Osteoblast (primary cell): ENCODE measurements around the gene AUH. TPM values are rescaled to one million over a fixed set of nuclear protein-coding genes. Genes with fewer than 3 reads are reported as not detected.
"Not testable (repeated sequence)": the region's sequence is repeated elsewhere in the genome, so short reads cannot be mapped to it uniquely, and the experiment has no call there.

Source experiments
- DNase-seq: peaks from one replicate; pipeline ENCODE4 v3.0.0; 2011; ENCODE audit warnings: low spot score, mixed read lengths; ENCODE audit not compliant: insufficient read length; ENCODE audit errors: missing footprints
- H2AFZ ChIP-seq: 2 replicates; pipeline ENCODE4 v1.6.0; 2011; ENCODE audit warnings: mild to moderate bottlenecking, low read length
- H3K27ac ChIP-seq: 2 replicates; pipeline ENCODE4 v1.5.1; 2011; ENCODE audit warnings: mild to moderate bottlenecking, low read depth, low read length, moderate library complexity
- H3K27me3 ChIP-seq: 2 replicates; pipeline ENCODE4 v1.6.0; 2012; ENCODE audit warnings: mild to moderate bottlenecking, control low read depth, inconsistent platforms, low read length, moderate library complexity; ENCODE audit not compliant: insufficient read depth
- H3K36me3 ChIP-seq: 2 replicates; pipeline ENCODE4 v1.5.1; 2011; ENCODE audit warnings: mild to moderate bottlenecking, low read length, control low read depth, moderate library complexity; ENCODE audit not compliant: insufficient read depth
- H3K4me1 ChIP-seq: 2 replicates; pipeline ENCODE4 v1.5.1; 2011; ENCODE audit warnings: mild to moderate bottlenecking, low read length, control low read depth, moderate library complexity; ENCODE audit not compliant: insufficient read depth
- H3K4me2 ChIP-seq: 2 replicates; pipeline ENCODE4 v1.6.0; 2011; ENCODE audit warnings: mild to moderate bottlenecking, low read length; ENCODE audit not compliant: insufficient read depth
- H3K4me3 ChIP-seq: fragments of 200-600 bp; sonication (generic); 3 replicates; pipeline ENCODE4 v1.5.1; 2012; ENCODE audit warnings: mild to moderate bottlenecking, low read length, inconsistent platforms; ENCODE audit not compliant: insufficient read depth
- H3K79me2 ChIP-seq: 2 replicates; pipeline ENCODE4 v1.6.0; 2012; ENCODE audit warnings: mild to moderate bottlenecking, low read length, control low read depth, inconsistent platforms; ENCODE audit not compliant: insufficient read depth
- H3K9me3 ChIP-seq: 2 replicates; pipeline ENCODE4 v1.5.1; 2011; ENCODE audit warnings: low read depth, low read length, control low read depth
- H4K20me1 ChIP-seq: 2 replicates; pipeline ENCODE4 v1.6.0; 2012; ENCODE audit warnings: mild to moderate bottlenecking, low read length, control low read depth; ENCODE audit not compliant: insufficient read depth
- total RNA-seq: library from RNA; depleted of rRNA; stranded (reverse); fragments of >200 nt; gene quantifications from 2 replicates; pipeline ENCODE4 v1.2.3, GENCODE V29; 2012
- TF ChIP-seq, protein P1 (sequence below): IDR thresholded peaks from 2 replicates; pipeline ENCODE4 v1.5.1; 2011; ENCODE audit warnings: mild to moderate bottlenecking, low read depth, low read length, moderate library complexity; ENCODE audit errors: extremely low read depth

AUH gene
- total RNA-seq, 1 donor, result 17.0 TPM

GRCh38 chr9:91392435-91392834 is 30.7 kb upstream of the AUH start:
- H4K20me1 ChIP-seq, result no peaks in the 10 kb centered on the region
- H2AFZ ChIP-seq, result no peak overlapping the region
- H3K27me3 ChIP-seq, result no peaks in the 10 kb centered on the region
- TF ChIP-seq, protein P1, sequence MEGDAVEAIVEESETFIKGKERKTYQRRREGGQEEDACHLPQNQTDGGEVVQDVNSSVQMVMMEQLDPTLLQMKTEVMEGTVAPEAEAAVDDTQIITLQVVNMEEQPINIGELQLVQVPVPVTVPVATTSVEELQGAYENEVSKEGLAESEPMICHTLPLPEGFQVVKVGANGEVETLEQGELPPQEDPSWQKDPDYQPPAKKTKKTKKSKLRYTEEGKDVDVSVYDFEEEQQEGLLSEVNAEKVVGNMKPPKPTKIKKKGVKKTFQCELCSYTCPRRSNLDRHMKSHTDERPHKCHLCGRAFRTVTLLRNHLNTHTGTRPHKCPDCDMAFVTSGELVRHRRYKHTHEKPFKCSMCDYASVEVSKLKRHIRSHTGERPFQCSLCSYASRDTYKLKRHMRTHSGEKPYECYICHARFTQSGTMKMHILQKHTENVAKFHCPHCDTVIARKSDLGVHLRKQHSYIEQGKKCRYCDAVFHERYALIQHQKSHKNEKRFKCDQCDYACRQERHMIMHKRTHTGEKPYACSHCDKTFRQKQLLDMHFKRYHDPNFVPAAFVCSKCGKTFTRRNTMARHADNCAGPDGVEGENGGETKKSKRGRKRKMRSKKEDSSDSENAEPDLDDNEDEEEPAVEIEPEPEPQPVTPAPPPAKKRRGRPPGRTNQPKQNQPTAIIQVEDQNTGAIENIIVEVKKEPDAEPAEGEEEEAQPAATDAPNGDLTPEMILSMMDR, result no peak
- H3K4me3 ChIP-seq, result no peak overlapping the region
- peaks cover 29% of the 10 kb centered on the region for H3K4me1 ChIP-seq
- no peak overlapping the region for H3K27ac ChIP-seq
- no peak for DNase-seq
- H3K36me3 ChIP-seq, result no peaks in the 10 kb centered on the region
- H3K4me2 ChIP-seq, result no peak overlapping the region
- H3K9me3 ChIP-seq, result no peaks in the 10 kb centered on the region
- H3K79me2 ChIP-seq, result no peaks in the 10 kb centered on the region

DNA sequence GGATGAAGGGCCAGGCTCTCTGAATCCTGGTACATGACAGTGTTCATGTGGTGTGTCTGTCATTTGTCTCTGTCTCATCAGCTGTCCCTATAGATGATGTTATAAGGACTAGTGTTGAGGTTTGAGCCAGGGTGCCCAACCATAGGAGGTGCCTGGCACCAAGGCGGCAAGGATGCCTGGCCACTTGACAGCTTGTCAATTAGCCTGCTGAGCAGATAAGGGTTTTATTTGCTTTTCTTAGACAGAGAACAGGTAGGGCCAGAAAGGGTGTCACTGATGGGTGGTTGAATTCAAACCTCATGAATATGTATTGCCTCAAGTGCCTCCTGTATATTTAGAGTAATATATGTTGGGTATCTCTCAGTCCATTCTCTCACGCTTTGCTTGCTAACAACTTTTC is 30.1 kb upstream of the AUH start:
- Histone ChIP-seq H3K4me3 (peak overlapping the region; percentile 3), H4K20me1 (no peaks in the 10 kb centered on the region), H3K4me2 (peak overlapping the region; percentile 56), H3K27me3 (no peaks in the 10 kb centered on the region), H3K36me3 (no peaks in the 10 kb centered on the region), H3K79me2 (no peaks in the 10 kb centered on the region), H2AFZ (peak overlapping the region; percentile 57), H3K9me3 (no peaks in the 10 kb centered on the region), H3K4me1 (peaks cover 29% of the 10 kb centered on the region), H3K27ac (no peak overlapping the region)
- TF ChIP-seq, protein P1, result no peak
- DNase-seq, result no peak

GRCh38 chr9:91391412-91391811 is 29.7 kb upstream of the AUH start:
- Histone ChIP-seq H3K4me3 (peak overlapping the region; percentile 3), H3K27me3 (no peaks in the 10 kb centered on the region), H2AFZ (peak overlapping the region; percentile 57), H3K36me3 (no peaks in the 10 kb centered on the region), H3K4me1 (peaks cover 27% of the 10 kb centered on the region), H3K79me2 (no peaks in the 10 kb centered on the region), H3K27ac (no peak overlapping the region), H4K20me1 (no peaks in the 10 kb centered on the region), H3K4me2 (peak overlapping the region; percentile 56), H3K9me3 (no peaks in the 10 kb centered on the region)
- TF ChIP-seq, protein P1, result no peak
- DNase-seq, result no peak

- not testable (repeated sequence) for H2AFZ ChIP-seq, H3K4me2 ChIP-seq, DNase-seq, H3K27ac ChIP-seq, H3K27me3 ChIP-seq, H3K79me2 ChIP-seq, H4K20me1 ChIP-seq, H3K9me3 ChIP-seq, H3K36me3 ChIP-seq, H3K4me3 ChIP-seq
- peaks cover 11% of the 10 kb centered on the region for H3K4me1 ChIP-seq
Observed at GRCh38 chr9:91389686-91390085, 28.0 kb upstream of the AUH start.
